ENCODE data around the gene TMEM125.

TMEM125 gene

GRCh38 chr1:43293896-43294760 lies 24.3 kb downstream of the TMEM125 start:
- no peak for DNase-seq (ENCODE audit: low read depth)

- no peak for DNase-seq (ENCODE audit: low read depth)
These were observed 25.0 kb downstream of the TMEM125 start for GRCh38 chr1:43294761-43295160.

- DNase-seq (ENCODE audit: low read depth) = no peak
These were observed 26.4 kb downstream of the TMEM125 start for GRCh38 chr1:43296207-43296606.

GRCh38 chr1:43298055-43298454 lies 28.3 kb downstream of the TMEM125 start:
- DNase-seq (ENCODE audit: low read depth) = no peak

DNA sequence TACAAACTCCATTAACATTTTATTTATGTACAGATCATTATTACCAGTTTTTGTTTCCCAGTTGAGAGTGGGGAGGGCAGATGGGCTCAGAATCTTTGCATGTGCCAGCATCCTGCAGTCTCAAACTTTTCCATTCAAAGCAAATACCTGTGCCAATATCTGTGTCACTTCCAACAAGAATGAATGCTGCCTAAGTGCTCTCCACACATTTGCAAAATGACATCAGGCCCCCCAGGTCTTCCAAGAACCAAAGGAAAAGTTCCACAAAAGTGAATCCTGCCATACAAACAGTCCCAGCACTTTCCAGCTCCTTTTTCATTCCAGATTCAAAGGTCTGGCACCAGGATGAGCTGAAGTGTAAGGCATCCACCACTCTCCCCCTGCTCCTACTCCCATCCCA lies 29.3 kb downstream of the TMEM125 start:
- no peak for DNase-seq (ENCODE audit: low read depth)

DNA sequence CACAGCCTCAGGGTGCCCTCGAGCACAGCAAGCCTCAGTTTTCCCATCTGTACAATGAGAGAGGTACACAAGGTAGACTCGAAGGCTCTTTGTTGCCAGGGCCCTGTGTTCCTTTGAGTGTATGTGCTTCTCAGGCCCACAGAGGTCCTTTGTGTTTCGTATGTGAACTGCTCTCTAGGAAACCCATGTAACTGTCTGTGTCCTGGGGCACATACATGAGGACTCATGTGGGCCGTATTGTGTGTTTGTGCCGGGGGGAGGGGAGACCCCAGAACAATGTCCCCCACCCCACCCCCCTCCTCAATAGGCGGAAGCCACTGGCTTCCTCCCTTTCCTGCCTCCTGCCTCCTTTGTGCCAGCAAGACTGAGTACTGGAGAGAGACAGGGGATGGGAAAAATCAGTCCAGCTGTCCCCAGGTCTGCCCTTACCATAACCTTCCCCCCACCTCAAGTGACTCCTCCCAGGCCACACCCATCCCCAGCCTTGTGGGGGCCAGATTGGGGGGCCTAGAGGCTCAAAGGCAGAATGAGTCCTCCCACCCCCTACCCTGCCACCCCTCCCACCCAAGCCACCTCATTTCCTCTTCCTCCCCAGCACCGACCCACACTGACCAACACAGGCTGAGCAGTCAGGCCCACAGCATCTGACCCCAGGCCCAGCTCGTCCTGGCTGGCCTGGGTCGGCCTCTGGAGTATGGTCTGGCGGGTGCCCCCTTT lies 30.8 kb downstream of the TMEM125 start, which contains the start of gene TIE1:
Gene TIE1, plus strand, starts transcription at position 605 of the 717 bp plus-strand sequence. Its CDS starts 90 bp downstream, at position 695.
- no peak for DNase-seq (ENCODE audit: low read depth)

DNA sequence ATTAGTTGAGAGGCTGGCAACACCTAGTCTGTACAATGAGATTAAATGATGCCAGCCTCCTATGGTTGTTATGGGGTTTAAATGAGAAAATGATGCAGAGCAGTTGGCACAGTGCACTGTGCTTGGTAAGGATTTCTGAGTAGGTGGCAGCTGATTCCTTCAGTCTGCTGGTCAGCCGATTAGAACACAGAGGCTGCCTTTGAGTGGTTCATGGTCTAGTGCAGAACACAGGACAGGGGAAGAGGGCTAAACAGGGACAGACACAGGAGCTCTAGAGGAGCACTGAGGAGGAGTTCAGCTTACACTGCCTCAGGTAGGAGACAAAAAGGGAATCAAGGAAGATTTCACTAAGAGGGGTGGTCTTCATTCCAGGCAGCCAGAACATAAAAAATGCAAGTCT lies 32.4 kb downstream of the TMEM125 start:
- DNase-seq (ENCODE audit: low read depth) = no peak

DNA sequence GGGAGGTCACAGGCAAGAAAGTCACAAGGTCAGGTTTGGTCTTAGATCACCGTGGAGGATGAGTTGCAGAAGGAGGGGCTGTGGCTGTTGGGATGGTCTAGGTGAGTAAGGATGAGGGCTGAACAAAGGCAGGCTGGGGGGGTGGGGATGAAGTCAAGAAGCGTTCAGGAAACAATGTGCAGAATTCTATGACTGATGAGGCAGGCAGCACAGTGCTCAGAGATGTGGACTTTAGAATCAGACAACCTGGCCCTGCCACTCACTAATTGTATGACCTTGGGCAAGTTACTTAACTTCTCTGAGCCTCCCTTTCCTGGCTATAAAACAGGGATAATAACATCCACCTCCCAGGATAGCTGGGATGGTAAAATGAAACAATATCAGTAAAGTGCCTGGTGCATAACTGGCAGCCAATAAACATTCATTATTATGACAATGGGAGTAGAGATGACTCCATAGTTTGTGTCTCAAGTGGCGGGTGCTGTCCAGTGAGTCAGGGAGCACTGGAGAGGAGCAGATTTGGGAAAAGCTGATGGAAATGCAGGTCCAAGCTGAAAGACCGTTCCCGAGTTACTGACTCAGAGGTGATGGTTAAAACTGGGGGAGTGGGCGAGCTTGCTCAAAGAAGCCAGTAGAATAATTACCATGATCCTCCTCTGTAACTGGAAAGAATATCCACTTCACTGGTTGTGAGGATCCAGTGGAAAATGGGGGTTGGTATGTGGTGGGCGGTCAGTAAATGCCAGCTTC lies 33.1 kb downstream of the TMEM125 start:
- DNase-seq (ENCODE audit: low read depth) = no peak

GRCh38 chr1:43303471-43304313 lies 33.9 kb downstream of the TMEM125 start:
- no peak for DNase-seq (ENCODE audit: low read depth)

GRCh38 chr1:43304314-43304681 lies 34.5 kb downstream of the TMEM125 start:
- DNase-seq (ENCODE audit: low read depth) = no peak

GRCh38 chr1:43304771-43305300 lies 35.1 kb downstream of the TMEM125 start:
- no peak for DNase-seq (ENCODE audit: low read depth)

DNA sequence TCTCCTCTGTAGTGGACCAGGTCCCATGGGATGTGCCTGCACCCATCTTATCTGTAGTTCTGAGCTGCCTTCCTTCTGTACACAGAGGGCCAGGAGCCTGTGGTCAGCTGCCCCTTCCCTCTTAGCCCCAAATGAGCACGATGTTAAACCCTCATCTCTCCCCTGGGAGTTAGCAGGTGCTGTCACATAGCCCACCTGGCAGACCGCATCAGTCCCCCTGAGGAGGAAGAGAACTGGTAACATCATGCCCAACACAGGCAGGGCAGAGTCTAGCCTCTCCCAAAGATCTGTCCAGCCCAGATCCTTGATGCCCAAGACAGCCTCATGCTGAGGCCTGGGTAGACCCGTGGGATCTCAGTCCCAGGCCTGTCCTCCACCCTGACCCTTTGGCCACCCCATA lies 35.7 kb downstream of the TMEM125 start:
- no peak for DNase-seq (ENCODE audit: low read depth)

GRCh38 chr1:43305926-43306687 lies 36.3 kb downstream of the TMEM125 start:
- no peak for DNase-seq (ENCODE audit: low read depth)

GRCh38 chr1:43306688-43307457 lies 37.1 kb downstream of the TMEM125 start:
- DNase-seq (ENCODE audit: low read depth) = no peak

DNA sequence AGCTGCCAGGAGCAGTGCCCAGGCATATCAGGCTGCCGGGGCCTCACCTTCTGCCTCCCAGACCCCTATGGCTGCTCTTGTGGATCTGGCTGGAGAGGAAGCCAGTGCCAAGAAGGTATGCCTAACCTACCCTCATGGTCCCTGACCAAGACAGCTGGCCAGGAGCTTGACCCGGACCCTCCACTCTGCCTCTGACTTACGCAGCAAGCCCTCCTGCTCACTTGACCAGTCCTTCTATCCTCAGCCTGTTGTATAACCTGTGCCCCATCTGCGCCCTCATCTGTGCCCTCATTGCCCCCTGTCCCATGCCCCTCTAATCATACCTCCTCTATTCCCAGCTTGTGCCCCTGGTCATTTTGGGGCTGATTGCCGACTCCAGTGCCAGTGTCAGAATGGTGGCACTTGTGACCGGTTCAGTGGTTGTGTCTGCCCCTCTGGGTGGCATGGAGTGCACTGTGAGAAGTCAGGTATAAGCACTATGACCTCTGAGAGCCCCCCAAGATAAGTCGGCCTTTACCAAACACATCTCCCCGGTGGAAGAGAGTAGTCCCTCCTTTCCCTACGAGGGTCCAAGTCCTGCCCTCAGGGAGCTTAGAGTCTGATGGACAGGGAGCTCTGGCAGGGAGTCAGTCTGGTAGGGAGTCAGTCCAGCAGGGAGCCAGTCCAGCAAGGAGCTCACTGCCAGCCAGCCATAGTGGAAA lies 37.8 kb downstream of the TMEM125 start:
- no peak for DNase-seq (ENCODE audit: low read depth)

DNA sequence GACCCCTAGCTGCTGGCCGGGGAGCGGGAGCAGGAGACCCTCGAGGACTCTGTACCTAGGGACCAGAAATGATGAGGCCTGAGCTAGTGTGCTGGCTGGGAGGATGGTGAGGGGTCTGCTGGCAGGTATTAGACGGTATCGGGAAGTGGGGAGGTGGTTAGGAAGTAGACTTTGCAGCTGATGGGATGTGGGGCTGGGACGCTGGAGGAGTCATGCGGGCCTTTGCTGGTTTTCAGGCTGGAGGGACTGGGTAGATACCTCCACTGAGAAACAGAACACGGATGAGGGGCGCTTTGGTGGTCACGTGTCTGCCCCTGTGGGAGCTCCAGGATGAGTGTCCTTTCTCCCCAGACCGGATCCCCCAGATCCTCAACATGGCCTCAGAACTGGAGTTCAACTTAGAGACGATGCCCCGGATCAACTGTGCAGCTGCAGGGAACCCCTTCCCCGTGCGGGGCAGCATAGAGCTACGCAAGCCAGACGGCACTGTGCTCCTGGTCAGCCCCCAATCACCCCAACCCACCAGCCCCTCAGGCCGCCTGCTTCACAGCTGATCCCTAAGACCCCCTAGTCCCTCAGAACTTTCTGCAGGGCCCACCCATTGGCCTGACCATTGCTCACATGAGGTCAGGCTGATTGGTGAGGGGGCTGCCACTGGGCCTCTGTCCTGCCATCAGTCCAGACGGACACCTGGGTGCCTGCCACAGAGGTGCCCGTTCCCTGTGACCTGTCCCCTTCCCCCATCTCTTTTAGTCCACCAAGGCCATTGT lies 39.0 kb downstream of the TMEM125 start:
- no peak for DNase-seq (ENCODE audit: low read depth)

- DNase-seq (ENCODE audit: low read depth) = no peak
These were observed 39.7 kb downstream of the TMEM125 start for GRCh38 chr1:43309405-43310025.

DNA sequence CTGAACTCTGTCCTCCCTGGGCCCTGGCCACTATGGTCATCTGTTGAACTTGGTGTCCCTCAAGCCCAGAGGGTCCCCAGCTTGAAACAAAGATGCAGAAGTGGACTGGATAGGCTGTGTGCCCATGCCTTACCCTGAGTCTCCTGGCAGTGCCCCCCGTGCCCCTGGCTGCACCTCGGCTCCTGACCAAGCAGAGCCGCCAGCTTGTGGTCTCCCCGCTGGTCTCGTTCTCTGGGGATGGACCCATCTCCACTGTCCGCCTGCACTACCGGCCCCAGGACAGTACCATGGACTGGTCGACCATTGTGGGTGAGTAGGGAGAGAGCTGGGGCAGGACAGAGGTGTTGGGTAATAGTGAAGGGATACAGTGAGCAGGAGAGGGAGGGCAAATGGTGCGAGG lies 41.7 kb downstream of the TMEM125 start:
- no peak for DNase-seq (ENCODE audit: low read depth)
